HT1080 (cell line): Measurements from ENCODE around the gene PLB1. TPM values are rescaled to one million over a fixed set of nuclear protein-coding genes. Genes with fewer than 3 reads are reported as not detected.

ENCODE experiments used
- DNase-seq: peaks from one replicate; pipeline ENCODE4 v3.0.0-alpha.2; 2015; ENCODE audit warnings: low read depth
- total RNA-seq: library from RNA; depleted of rRNA; stranded (reverse); fragments of >200 nt; shearing (Covaris generic); gene quantifications from 2 replicates; pipeline ENCODE4 v1.2.3, GENCODE V29; 2014

The PLB1 gene
- total RNA-seq, 1 experiment from 2014 or later: 1.8 TPM

DNA sequence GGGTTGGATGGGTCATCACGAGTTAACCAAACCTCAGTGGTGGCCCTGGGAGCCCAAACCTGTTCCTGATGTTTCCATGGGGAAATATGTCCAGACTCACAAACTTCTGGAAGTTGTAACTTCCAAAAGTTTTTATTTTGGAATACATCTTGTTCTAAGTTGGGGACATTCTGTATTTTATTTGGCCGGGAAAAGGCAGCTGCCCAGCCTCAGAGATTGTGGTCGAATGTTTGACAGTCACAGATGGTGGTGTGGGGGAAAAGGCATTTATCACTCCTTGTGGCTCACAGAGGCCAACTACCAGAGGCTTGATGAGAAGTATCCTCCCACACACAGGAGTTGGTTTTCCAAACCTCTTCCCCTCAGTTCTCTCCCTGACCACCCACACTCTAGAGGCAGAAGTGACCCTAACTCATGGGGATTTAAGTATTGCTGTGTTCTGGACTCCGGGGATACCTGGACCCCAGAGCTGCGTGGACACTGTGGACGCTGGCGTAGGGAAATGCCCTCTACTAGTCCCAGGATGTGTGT is 131.1 kb downstream of the PLB1 start:
- no peak for DNase-seq

DNA sequence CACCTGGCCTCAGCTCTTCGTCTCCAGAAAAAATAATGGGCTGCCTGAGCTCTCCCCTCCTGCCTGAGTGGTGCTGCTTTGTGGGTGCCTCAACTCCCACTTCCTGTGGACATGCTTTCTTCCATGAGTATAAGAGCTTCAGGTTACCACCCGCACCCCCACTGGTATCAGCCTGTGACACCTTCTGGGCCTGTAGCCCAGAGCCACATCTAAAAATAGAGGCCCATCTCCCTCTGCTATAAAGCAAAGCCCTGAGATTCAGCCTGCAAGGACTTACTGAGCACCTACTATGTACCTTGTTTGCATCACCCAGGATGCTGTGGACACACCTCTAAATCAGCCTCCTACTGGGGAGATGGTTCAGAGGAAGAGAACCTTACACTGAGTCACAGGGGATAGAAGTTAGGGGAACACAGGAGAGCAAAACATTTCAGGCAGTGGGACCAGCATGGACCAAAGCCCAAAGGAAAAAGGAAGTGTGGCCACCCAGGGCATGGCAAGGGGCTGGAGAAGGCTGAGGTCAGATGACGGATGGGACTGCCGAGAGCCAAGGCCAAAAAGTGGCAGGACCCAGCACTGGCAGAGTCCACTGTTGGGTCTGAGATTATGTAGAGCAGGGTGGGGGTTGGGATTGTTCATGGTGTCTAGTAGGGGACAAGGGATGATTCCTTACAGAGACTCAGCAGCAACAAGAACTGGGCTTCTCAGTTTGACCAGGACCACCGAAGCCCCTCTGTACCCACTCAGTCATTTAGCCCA is 132.0 kb downstream of the PLB1 start:
- DNase-seq: peak; percentile 46

DNA sequence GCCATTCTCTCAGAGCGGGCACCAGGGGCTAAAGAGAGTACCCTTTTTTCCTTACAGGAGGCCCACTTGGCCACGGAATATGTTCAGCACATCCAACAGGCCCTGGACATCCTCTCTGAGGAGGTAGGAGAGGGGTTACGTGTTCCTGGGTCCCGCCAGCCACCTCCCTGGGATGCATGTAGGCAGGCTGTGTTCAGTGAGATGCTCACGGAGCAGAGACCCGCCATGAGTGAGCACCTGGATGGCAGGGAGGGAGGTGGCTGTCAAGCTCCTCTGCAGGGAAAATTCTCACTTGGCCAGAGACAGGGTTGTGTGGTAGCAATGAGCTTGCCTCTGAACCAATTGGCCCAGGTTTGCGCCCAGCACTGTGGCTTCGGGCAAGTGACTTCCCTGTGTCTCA is 132.6 kb downstream of the PLB1 start:
- no peak for DNase-seq

DNA sequence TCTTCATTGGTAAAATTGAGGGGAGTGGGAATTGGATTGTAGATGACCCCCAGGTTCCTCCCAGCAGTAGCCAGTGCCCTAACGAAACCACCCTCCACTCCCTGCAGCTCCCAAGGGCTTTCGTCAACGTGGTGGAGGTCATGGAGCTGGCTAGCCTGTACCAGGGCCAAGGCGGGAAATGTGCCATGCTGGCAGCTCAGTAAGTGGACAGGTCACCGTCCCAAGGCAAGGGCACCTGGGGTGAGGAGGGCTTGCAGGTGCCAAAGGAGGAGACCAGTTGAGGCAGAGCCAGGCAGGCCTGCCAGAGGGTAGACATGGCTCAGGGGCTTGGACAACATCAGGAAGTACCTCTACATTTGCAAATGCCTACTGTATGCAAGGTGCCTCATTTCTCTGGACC is 133.1 kb downstream of the PLB1 start:
- no peak for DNase-seq

DNA sequence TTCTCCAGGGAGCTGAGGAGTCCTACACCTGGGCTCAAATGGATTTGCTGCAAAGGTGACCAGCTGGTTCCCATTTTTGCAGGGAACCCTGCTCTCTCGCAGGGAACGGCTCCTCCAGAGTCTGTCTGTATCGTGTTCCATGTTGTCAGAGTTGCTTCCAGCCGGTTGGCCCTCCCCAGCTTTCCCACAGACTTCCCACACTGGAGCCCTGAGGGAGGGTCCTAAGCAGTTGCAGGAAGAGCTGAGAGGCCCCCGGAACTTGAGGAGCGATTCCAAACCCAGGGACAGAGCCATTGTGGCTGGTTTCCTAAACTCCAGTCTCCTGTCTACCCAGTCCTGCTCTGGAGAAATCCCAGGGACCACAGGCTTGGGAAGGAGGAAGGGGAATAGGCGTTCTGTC is 134.1 kb downstream of the PLB1 start:
- no peak for DNase-seq

DNA sequence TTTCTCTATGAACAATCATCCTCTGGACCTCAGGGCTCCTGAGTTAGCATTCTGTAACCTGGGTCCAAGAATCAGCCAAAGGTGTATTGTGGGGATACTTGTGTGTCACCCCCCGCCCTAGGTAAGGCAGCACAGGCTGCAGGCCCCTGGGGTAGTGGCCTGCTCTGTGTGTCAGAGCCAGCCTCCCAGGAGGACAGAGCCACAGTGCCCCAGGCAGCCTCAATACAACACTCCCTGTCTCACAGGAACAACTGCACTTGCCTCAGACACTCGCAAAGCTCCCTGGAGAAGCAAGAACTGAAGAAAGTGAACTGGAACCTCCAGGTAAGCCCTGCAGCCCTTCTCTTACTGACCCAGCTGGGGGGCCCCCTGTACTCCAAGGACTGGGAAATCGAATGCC is 134.5 kb downstream of the PLB1 start:
- DNase-seq: no peak

DNA sequence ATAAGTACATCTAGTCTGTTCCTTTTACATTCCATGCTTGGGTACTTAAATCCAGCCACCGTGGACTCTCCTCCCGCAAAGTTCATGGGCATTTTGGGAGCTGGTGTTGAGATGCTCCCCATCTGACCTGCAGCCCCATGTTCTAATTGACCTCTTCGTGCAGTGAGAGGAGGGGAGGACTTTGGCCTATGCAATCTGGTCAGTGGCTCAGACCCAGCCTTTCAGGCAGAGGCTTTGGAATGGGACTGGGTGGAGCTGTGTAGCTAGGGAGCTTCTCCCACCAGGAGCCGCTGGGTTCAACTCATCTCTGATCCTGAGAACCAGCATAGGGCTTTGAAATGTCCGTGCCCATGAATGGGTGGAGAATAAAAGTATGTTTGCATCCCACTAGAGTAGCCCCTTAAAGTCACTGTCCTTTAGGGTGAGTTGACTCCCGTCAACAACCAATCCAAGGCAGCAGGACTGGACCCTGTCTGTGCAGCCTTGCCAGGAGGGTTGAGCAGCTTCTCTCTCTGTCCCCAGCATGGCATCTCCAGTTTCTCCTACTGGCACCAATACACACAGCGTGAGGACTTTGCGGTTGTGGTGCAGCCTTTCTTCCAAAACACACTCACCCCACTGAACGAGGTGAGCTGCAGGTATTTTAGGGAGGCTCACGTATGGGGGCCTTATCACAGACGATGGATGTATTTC is 135.8 kb downstream of the PLB1 start:
- no peak for DNase-seq

DNA sequence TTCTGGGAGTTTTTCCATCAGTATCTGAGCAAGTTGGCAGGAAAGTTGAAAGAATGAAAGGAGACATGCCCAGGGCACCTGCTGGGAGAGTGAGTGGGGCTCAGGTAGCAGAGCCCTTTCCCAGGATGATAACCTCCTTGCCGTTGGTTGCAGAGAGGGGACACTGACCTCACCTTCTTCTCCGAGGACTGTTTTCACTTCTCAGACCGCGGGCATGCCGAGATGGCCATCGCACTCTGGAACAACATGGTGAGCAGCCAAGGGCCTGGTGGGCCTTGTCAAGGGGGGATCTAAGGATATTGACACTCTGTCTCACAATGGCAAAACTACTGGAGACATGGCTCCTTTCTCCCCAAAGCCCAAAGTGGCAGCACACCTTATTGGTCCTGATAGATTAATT is 136.9 kb downstream of the PLB1 start:
- DNase-seq: no peak

DNA sequence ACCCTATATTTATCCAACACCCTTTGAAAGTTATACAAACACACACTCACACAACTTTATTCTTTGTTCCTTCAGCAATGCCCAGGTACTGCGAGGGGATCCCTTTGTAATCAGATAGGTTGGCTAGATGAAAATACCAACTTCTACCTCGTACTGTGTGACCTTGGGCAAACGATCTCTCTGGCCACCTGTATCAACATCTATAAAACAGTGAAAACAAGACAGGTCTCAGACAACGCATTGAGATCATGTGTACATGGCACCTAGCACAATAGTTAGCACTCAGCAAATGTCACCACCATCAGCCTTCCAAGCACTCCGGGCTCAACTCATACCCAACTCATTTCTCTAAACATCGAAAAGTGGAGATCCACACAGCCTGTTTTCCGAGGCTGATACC is 137.3 kb downstream of the PLB1 start:
- no peak for DNase-seq

DNA sequence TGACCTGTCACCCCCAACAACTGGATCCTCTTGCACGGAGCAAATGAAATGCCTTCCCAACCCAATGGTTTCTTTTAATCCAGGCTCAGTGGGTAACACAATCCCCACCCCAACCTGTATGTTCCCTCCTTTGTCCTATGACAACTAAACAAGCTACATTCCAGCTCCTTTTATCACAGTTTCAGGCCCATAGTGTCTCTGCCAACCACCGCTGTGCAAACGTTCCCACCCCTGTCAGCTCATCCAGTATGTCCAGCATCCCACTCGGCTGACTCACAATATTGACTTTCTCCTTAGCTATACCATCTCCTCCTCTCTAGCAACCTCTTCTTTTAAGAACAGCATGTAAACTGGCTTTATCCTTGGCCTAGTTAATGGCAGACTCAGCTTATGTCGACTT is 137.9 kb downstream of the PLB1 start:
- peak; percentile 84 for DNase-seq

DNA sequence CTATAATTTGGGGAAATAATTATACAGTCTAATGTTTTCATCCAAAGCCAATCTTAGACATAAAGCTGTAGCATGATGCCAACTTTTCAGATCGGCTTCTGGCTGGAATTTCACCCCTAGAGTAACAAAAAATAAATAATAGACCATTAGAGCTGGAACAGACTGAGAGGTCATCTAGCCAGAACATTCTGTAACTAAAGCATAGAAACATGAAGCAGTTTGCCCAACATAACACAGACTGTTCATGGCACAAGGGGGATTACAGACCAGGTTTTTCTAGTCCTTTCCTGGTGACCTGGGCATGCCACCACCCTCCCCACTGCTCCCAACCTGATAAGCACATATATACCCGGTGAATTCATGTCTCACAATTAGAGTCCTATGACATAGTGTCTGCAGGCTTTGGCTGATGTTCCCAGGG is 139.3 kb downstream of the PLB1 start:
- DNase-seq: no peak

DNA sequence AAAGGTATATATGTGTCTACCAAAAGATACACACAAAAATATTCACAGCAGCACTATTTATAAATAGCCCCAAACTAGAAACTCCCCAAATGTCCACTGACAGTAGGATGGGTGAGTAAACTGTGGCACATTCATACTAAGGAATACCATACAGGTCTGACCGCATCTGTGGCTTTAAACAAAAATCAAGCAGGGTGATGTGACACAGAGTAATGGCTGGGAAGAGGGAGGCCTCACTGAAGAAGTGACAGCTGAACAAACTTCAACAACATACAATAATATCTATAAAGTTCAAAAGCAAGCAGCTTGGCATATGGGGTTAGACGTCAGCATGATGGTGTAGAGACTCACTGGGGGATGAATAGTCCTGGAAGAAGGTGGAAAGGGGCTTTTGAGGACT is 140.6 kb downstream of the PLB1 start:
- no peak for DNase-seq

DNA sequence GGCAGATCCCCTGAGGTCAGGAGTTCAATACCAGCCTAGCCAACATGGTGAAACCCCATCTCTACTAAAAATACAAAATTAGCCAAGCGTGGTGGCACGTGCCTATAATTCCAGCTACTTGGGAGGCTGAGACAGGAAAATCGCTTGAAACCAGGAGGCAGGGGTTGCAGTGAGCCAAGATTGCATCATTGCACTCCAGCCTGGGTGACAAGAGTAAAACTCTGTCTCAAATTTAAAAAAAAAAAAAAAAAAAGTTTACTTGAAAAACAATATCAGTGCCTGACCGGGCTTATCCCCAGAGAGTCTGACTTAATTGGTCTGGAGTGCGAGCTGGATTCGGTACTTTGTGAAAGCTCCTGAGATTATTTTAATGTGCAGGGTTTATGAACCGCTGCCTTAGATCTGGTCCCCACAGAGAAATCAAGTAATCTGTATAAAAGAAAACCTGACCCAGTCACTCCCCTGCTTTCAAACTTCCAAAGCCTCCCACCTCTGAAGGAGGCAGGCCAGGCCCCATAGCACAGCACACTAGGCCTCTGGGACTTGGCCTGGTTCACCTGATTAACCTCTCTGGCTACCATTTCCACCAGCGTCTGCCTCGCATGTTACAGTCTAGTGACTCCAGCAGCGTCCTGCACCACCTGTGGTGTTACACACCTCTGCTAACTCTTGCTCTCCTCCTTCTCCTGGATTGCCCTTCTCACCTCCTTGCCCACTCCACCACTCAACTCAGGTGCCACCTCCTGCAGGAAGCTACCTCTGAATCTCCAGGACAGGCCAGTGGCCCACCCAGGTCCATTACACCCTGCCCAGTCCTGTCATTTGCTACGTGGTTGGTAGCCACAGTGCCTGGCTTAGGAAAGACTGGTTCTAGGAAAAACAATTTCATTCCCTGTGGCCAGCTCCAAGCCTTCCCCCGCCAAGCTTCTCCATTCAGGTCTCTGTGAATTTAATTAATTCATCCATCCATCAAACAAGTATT is 141.5 kb downstream of the PLB1 start:
- DNase-seq: no peak

DNA sequence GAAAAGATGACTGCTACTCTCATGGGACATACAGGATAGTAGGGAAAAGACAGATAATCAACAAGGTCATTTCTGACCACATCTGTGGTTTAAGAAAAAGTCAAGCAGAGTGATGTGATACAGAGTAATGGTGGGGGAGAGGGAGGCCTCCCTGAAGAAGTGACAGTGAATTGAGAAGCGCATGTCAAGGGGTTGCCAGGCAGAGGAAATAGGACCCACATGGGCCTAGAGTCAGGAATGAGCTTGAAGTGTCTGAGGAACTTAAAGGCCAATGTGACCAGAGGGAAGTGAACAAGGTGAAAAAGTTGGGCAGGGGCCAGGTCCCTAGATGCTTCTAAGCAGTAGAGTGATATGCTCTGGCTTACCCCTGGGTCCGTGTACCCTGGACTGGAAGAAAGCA is 142.2 kb downstream of the PLB1 start:
- no peak for DNase-seq

DNA sequence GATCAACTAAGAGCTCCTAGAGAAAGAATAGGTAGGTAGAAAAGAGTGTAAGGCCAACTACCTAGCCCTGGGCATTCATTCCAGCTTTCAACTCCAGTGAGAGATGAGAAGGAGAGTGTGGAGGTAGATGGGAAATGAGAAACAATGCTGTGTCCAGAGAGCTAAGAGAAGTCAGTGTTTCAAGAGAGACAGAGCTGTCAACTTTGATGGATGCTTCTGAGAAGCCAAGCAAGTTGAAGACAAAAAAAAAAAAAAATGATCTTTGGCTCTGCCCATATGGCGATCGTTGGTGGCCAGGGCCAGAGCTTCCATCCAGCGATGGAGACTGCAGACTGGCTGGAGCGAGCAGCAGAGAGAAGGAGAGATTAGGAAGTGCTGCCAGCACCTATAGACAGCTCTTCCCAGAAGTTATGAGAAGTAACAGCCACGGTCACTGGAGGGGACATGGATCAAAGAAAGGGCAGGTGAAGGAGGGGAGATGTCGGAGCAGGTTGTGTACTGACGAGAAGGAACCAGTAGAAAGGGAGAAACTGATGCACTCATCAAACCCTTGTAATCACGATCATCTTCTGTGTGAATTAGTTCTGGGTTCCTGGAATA is 143.3 kb downstream of the PLB1 start:
- DNase-seq: no peak

DNA sequence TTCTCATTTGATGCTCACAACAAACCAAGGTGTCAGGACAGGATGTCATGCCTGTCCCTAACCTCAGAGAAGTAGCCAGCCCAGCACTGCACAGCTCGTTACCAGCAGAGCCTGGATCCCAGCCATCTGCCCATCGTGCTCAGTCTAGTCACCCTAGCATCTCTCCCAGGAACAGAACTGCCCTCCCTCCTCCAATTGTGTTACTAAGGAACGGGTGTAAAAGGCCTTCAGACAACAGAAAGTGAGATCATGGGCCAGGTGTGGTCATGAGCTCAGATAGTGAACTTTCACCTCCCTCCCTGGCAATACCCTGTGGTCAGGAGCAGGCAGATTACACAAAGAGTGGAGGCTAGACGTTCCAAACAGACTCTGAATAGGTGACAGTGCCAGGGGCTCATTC is 144.0 kb downstream of the PLB1 start:
- peak; percentile 35 for DNase-seq

DNA sequence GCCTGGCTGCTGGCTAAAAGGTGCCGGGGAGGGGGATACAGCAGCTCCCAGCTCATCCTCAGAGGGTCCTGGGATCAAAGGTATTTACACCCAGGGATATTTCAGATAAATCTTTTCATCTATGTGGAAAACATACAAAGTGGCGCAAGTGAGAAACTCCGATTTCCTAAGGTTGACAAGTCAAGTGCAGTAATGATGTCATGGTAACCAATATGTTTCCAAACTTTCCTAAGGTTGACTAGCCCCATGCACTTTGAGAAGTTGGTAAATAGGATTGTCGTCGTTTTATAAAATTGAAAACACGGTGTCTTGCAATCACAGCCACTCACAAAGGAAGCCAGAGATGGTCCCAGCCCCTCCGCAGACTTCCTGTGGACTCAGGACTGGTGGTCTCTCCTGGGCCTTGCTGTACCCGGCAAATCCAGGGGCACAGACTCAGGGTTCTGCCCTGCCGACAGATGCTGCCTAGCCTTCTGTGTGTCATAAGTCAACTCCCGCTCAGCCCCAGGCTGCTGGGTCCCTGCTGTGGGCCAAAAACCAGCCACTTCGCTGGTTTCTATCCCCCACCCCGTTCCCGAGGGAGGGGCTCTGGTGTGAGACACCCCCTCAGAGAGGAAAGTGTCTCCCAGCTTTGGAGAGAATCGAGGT is 144.5 kb downstream of the PLB1 start:
- no peak for DNase-seq

DNA sequence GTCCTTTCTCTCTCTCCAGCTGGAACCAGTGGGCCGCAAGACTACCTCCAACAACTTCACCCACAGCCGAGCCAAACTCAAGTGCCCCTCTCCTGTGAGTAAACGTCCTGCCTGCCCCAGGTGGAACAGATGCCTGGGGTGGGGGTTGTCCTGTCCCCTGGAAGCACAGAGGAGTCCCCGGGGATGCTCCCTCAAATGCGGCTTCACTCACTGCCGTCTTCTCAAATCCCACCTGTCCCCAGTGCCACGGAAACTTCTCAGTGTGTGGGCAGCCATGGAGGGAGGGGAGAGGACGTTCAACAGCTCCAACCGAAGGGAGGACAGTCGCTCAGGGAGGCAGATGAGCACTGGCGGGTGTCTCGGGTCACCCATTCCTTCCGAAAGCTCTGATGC is 145.0 kb downstream of the PLB1 start:
- DNase-seq: no peak

DNA sequence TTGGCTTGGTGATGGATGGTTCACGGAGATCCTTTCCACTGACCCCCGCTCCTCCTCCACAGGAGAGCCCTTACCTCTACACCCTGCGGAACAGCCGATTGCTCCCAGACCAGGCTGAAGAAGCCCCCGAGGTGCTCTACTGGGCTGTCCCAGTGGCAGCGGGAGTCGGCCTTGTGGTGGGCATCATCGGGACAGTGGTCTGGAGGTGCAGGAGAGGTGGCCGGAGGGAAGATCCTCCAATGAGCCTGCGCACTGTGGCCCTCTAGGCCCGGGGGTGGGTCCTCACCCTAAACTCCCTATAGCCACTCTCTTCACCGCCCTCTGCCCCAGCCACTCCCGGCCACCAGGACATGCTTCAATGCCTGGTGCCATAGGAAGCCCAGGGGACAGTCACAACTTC is 146.9 kb downstream of the PLB1 start:
- DNase-seq: no peak

DNA sequence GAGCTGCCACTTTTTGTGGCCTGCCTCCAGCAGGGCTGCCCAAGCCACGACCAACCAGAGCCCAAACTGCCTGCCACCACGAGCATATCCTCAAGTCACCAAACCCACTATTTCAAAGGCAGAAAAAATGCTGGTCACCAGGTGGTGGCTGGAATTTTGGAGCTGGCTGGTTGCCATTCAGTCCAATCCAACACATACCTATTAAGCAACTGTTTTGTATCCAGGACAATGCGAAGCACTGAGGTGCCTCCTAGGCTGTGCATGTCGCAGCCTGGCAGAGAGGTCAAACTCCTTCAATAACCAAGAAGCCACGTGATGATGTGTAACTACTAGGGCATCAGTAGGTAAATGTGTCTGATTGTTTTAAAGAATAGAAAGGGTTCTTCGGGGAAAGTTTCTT is 147.5 kb downstream of the PLB1 start:
- peak; percentile 43 for DNase-seq

DNA sequence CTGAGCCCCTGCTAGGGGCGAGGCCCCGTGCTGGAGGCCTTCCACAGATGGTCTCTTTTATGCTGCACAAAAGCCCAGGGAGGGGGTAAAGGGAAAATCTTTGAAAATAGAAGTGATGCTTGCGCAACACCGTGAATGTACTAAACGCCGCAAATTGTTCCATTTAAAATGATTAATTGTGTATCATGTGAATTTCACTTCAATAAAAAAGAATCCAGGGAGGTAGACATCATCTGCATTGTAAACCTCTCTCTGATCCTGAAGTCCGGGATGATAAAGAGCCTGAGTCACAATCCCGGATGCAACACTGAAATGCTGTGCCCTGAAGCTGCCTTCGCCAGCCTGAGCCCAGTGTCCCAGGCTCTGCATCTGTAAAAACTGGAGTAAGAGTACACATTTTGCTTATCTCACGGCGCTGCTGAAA is 148.1 kb downstream of the PLB1 start:
- peak; percentile 91 for DNase-seq
